Heart right ventricle (tissue), 16 donors: ENCODE data around the gene COG2. TPM values are rescaled to one million over a fixed set of nuclear protein-coding genes. Genes with fewer than 3 reads are reported as not detected.

Experiments
- ATAC-seq, 8 donors: fragments of 200-7000 bp; cut with Tn5 transposase; one replicate each; pipeline ENCODE4 v1.9.1; 2020; ENCODE audit warnings: mild to moderate bottlenecking in 8 of 8, moderate library complexity in 8 of 8, moderate number of reproducible peaks in 1 of 8
- DNase-seq, 2 donors: peaks; one replicate each; pipeline ENCODE4 v3.0.0-alpha.2; 2020
- H3K27ac ChIP-seq, 10 donors: fragments of 200-600 bp; sonication (generic) in 2 of 10; one replicate each; pipeline versions ENCODE4 v1.5.0 to v1.8.0; 2020 to 2022; ENCODE audit warnings: mild to moderate bottlenecking in 3 of 10
- H3K27me3 ChIP-seq, 7 donors: fragments of 200-600 bp; one replicate each; pipeline ENCODE4 v1.8.0; 2021 to 2022; ENCODE audit warnings: mild to moderate bottlenecking in 2 of 7
- H3K36me3 ChIP-seq, 9 donors: fragments of 200-600 bp; sonication (generic) in 1 of 9; one replicate each; pipeline versions ENCODE4 v1.5.0 to v1.8.0; 2020 to 2022; ENCODE audit warnings: mild to moderate bottlenecking in 2 of 9
- H3K4me1 ChIP-seq, 9 donors: fragments of 200-600 bp; sonication (generic) in 1 of 9; one replicate each; pipeline versions ENCODE4 v1.5.0 to v1.8.0; 2020 to 2022; ENCODE audit warnings: mild to moderate bottlenecking in 4 of 9
- H3K4me3 ChIP-seq, 10 donors: fragments of 200-600 bp; sonication (generic) in 2 of 10; one replicate each; pipeline versions ENCODE4 v1.5.0 to v1.8.0; 2020 to 2022; ENCODE audit warnings: mild to moderate bottlenecking in 7 of 10, moderate library complexity in 2 of 10
- H3K9me3 ChIP-seq, 11 donors: fragments of 200-600 bp in 10 of 11; sonication (generic) in 2 of 11; one replicate each; pipeline versions ENCODE4 v1.5.0 to v1.8.0; 2013 to 2022; ENCODE audit warnings: mild to moderate bottlenecking in 2 of 11, control low read depth in 1 of 11, moderate library complexity in 1 of 11
- WGBS, 2 donors: extraction: QIAGEN DNeasy Blood & Tissue Kit; methylation state at CpG; one replicate each; pipeline ENCODE4 v1.1.7; 2013; ENCODE audit warnings: inconsistent platforms in 1 of 2; 5-methylcytosine and 5-hydroxymethylcytosine counted together
- intact Hi-C, 10 donors: fragments of 100-400 bp; cut with DNase I; formaldehyde crosslinking; loops; one replicate each; pipeline versions ENCODE4 v1.11.1 to v1.14.2; 2022
- polyA plus RNA-seq, 2 donors: library from polyadenylated mRNA; stranded (reverse); fragments of 200-250 nt; gene quantifications; one replicate each; pipeline ENCODE4 v1.2.3, GENCODE V29; 2013
- total RNA-seq, 10 donors: library from RNA; stranded (reverse); fragmentation: NEBNext Ultra II Directional in 3 of 10; extraction: Animal tissue kit (Norgen Biotek cat#: 25700) in 3 of 10; gene quantifications; one replicate each; pipeline versions ENCODE4 v1.2.1 to v1.2.4, GENCODE V29; 2021 to 2023
- TF ChIP-seq, protein P1 (sequence below), 9 donors: fragments of 200-600 bp; sonication (generic) in 2 of 9; IDR thresholded peaks; one replicate each; pipeline versions ENCODE4 v1.5.0 to v1.8.0; 2021 to 2022; ENCODE audit warnings: antibody characterized with exemption in 9 of 9, mild to moderate bottlenecking in 5 of 9, moderate library complexity in 1 of 9
- donor health status: Arrhythmogenic right ventricular cardiomyopathy.
- donor health status: ischemic (EF 13 %, LVEDD 7.1; RV severe dilation, severe dysfunction).
- donor health status: healthy with polysubstance abuse.
- donor health status: DM: no; HTN: yes; CAD: no.
- donor health status: DM: no; HTN: no; CAD: no.
- donor health status: ischemic (EF 25% LVEDD 6.9; RV normal size, moderate dysfunction).
- donor health status: ischemic (EF 25% LVEDD 5.7; RV mildly dilated, moderate dysfunction).
- donor health status: healthy.
- donor health status: DM: yes; HTN: yes; CAD: no.
- donor health status: Ischemic cardiomyopathy.
- donor health status: ischemic (EF 35%, LVEDD 5.7; RV mildly dilated, moderate dysfunction).
- donor health status: nonischemic (EF 11% LVEDD 7.7; RV severe dilation, severe dysfunction).
- donor health status: DM: yes; HTN: yes; CAD: no.
- donor health status: PGD.
- donor health status: ischemic (EF 29% LVEDD 5.4; RV normal size, mild dysfunction).
- donor health status: nonischemic (EF 23%, LVEDD 6.1; RV moderate dilation, normal function).

Gene COG2
- total and polyA plus RNA-seq, 12 donors = 7.5 to 36.5 (median 24.6) TPM

DNA sequence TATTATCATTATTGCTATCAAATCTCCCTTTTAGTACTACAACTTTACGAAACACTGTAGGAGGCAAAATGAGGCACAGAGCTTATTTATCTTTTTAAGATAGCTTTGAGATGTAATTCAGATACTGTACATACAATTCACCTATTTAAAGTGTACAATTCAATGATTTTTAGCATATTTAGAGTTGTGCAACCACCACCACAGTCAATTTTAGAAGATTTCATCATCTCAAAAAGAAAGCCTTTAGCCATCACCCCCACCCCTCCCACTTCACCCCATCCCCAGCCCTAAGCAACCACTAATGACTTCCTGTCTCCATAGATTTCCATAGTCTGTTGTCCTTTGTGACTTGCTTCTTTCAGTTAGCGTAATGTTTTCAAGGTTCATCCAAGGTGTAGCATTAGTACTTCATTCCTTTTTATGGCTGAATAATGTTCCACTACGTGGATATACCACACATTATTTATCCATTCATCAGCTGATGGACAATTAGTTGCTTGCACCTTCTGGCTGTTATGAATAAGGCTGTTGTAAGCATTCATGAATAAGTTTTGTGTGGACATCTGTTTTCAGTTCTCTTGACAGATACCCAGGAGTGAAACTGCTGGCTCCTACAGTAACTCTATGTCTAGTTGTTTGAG is 95.5 kb downstream of the COG2 start:
- Histone ChIP-seq H3K4me1 (no peaks in the 10 kb centered on the region), H3K9me3 (peaks cover 0 to 7% (median 0%) of the 10 kb centered on the region in 11 donors), H3K4me3 (no peak overlapping the region), H3K36me3 (no peaks in the 10 kb centered on the region), H3K27me3 (no peaks in the 10 kb centered on the region), H3K27ac (no peak overlapping the region)
- DNase-seq (no peak), ATAC-seq (no peak)
- 94 to 95% methylated on average over 3 of the region's 3 CpGs for WGBS, 2 donors
- intact Hi-C loops = no loop called here
- TF ChIP-seq, protein P1, sequence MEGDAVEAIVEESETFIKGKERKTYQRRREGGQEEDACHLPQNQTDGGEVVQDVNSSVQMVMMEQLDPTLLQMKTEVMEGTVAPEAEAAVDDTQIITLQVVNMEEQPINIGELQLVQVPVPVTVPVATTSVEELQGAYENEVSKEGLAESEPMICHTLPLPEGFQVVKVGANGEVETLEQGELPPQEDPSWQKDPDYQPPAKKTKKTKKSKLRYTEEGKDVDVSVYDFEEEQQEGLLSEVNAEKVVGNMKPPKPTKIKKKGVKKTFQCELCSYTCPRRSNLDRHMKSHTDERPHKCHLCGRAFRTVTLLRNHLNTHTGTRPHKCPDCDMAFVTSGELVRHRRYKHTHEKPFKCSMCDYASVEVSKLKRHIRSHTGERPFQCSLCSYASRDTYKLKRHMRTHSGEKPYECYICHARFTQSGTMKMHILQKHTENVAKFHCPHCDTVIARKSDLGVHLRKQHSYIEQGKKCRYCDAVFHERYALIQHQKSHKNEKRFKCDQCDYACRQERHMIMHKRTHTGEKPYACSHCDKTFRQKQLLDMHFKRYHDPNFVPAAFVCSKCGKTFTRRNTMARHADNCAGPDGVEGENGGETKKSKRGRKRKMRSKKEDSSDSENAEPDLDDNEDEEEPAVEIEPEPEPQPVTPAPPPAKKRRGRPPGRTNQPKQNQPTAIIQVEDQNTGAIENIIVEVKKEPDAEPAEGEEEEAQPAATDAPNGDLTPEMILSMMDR (IDR thresholded peaks at IDR 0.05) = no peak

DNA sequence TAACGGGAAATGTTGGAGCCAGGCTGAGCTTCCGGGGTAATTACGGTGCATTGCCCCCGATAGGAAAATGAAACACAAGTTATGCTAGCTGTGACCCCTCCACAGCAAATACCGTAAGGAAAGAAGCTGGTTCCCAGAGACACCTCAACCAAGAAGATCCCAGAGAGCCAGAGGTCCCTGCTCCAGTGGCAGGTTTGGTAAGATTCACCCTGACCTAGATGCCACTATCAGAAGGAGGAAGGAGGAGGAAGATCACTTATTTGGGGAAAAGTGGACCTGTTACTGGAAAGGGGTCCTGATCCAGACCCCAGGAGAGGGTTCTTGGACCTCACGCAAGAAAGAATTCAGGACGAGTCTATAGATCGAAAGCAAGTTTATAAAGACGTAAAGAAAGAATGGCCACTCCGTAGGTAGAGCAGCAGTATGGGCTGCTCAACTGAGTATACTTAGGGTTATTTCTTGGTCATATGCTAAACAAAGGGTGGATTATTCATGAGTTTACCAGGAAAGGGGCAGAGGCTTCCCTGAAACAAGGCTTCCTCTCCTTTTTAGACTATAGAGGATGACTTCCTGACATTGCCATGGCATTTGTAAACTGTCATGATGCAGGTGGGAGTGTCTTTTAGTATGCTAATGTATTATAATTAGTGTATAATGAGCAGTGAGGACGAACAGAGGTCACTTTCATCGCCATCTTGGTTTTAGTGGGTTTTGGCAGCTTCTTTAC is 97.4 kb downstream of the COG2 start:
- no peak overlapping the region for H3K4me3 ChIP-seq
- ATAC-seq = no peak
- H3K4me1 ChIP-seq = no peaks in the 10 kb centered on the region
- H3K9me3 ChIP-seq = peaks cover 0 to 7% (median 0%) of the 10 kb centered on the region in 11 donors
- TF ChIP-seq, protein P1 (IDR thresholded peaks at IDR 0.05) = no peak
- WGBS, 2 donors = 93 to 97% methylated on average over 12 of the region's 12 CpGs
- intact Hi-C loops = no loop called here
- no peaks in the 10 kb centered on the region for H3K36me3 ChIP-seq
- DNase-seq = no peak
- no peak overlapping the region for H3K27ac ChIP-seq
- no peaks in the 10 kb centered on the region for H3K27me3 ChIP-seq

Other genes with a start within 250 kb of the COG2 start
- gene PGBD5, start 216.1 kb upstream of the COG2 start, total RNA-seq = 10 to 100 TPM in 4 of 10 donors, 1 to 10 TPM in 6; 5.2 to 11.4 (median 8.8) TPM
- gene PGBD5, start 216.1 kb upstream of the COG2 start, polyA plus RNA-seq = under 1 TPM; 0.52 to 0.66 TPM
- 10 to 100 TPM; 44.2 to 87.5 (median 63.3) TPM for gene AGT, start 71.6 kb downstream of the COG2 start, total RNA-seq
- gene AGT, start 71.6 kb downstream of the COG2 start, polyA plus RNA-seq = 10 to 100 TPM; 52.6 to 94.7 TPM
- gene CAPN9, start 104.9 kb downstream of the COG2 start, total RNA-seq = under 1 TPM in 3 of 10 donors, not detected in 7; 0.22 to 0.25 (median 0.24) TPM
- gene CAPN9, start 104.9 kb downstream of the COG2 start, polyA plus RNA-seq = not detected
- 10 to 100 TPM; 33.4 to 66.0 (median 46.0) TPM for gene C1orf198, start 226.0 kb downstream of the COG2 start, total RNA-seq
- 10 to 100 TPM; 26.0 to 36.4 TPM for gene C1orf198, start 226.0 kb downstream of the COG2 start, polyA plus RNA-seq